Transverse colon (tissue), 4 donors: ENCODE results near the gene NUCKS1. TPM values are rescaled to one million over a fixed set of nuclear protein-coding genes. Genes with fewer than 3 reads are reported as not detected.

Experiments
- DNase-seq: peaks from one replicate; pipeline ENCODE4 v3.0.0-alpha.2; 2019
- H3K27ac ChIP-seq, 4 donors: fragments of 200-600 bp; sonication (generic); 2 replicates each; pipeline ENCODE4 v1.5.1; 2016 to 2018; ENCODE audit warnings: inconsistent platforms in 4 of 4
- H3K27me3 ChIP-seq: fragments of 200-600 bp; sonication (generic); 2 replicates; pipeline ENCODE4 v1.5.1; 2017; ENCODE audit warnings: inconsistent platforms
- H3K36me3 ChIP-seq, 4 donors: fragments of 200-600 bp; sonication (generic); 2 replicates each; pipeline ENCODE4 v1.5.1; 2017 to 2019; ENCODE audit warnings: inconsistent platforms in 4 of 4
- H3K4me1 ChIP-seq, 4 donors: fragments of 200-600 bp; sonication (generic); 2 replicates each; pipeline ENCODE4 v1.5.1; 2017 to 2020; ENCODE audit warnings: inconsistent platforms in 4 of 4
- H3K4me3 ChIP-seq, 4 donors: fragments of 200-600 bp; sonication (generic); 1 replicate in 1 of 4; 2 replicates in 3 of 4; pipeline versions ENCODE4 v1.5.1 to v1.6.1; 2017 to 2019; ENCODE audit warnings: inconsistent platforms in 4 of 4
- H3K9me3 ChIP-seq, 2 donors: fragments of 200-600 bp; sonication (generic); 2 replicates each; pipeline ENCODE4 v1.5.1; 2017 to 2019; ENCODE audit warnings: inconsistent platforms in 2 of 2
- EP300 ChIP-seq: sonication (generic); formaldehyde crosslinking; IDR thresholded peaks from one replicate; pipeline ENCODE4 v1.6.1; 2017; ENCODE audit warnings: antibody characterized with exemption, low read depth
- POLR2A ChIP-seq: fragments of 450-650 bp; IDR thresholded peaks from one replicate; pipeline ENCODE4 v1.6.1; 2016; ENCODE audit warnings: antibody characterized with exemption, mild to moderate bottlenecking, moderate library complexity
- POLR2AphosphoS5 ChIP-seq, 3 donors: sonication (generic); formaldehyde crosslinking; IDR thresholded peaks; one replicate each; pipeline ENCODE4 v1.6.1; 2016; ENCODE audit warnings: antibody characterized with exemption in 3 of 3
- WGBS, 2 donors: methylation state at CpG; one replicate each; pipeline ENCODE4 v1.1.5; 2018; ENCODE audit warnings: low coverage in 1 of 2; 5-methylcytosine and 5-hydroxymethylcytosine counted together
- in situ Hi-C, 4 donors: fragments of 200-750 bp; cut with MboI; loops; one replicate each; pipeline versions ENCODE4 v1.15.0 to v1.15.1; 2017; ENCODE audit warnings: low sequenced_read_pairs in 3 of 4, low pct_ligation_motif_present in 1 of 4, low pct_unique_long_range_greater_than_20kb in 1 of 4
- intact Hi-C: fragments of 100-400 bp; cut with DNase I; formaldehyde crosslinking; loops from one replicate; pipeline ENCODE4 v1.15.1; 2023; ENCODE audit warnings: low total_unique reads
- total RNA-seq, 4 donors: library from RNA; depleted of rRNA; stranded (reverse); fragments of >200 nt; gene quantifications; one replicate each; pipeline ENCODE4 v1.1.0, GENCODE V29; 2016
- TF ChIP-seq, protein P1 (sequence below), 5 experiments: fragments of 200-600 bp in 3 of 5; fragments of 450-650 bp in 2 of 5; sonication (generic) in 3 of 5; IDR thresholded peaks; 1 replicate in 2 of 5; 2 replicates in 3 of 5; pipeline ENCODE4 v1.5.1; 2016 to 2017; ENCODE audit warnings: antibody characterized with exemption in 5 of 5, inconsistent platforms in 3 of 5, mild to moderate bottlenecking in 2 of 5, moderate library complexity in 1 of 5

The NUCKS1 gene
- total RNA-seq, 4 donors from 2014 or later: 21.7 to 45.7 (median 35.1) TPM

- intact Hi-C loops: no loop called here
- WGBS, 2 donors: 74% methylated on average over 3 of the region's 3 CpGs; no CpG with 5 or more reads in 1 of the 2 donors
- no peaks in the 10 kb centered on the region for H3K9me3 ChIP-seq
Observed at GRCh38 chr1:205681364-205681763, 68.6 kb downstream of the NUCKS1 start.

GRCh38 chr1:205680073-205680851, 69.7 kb downstream of the NUCKS1 start, which contains the start of gene SLC45A3:
Gene SLC45A3 (minus strand): TSS chr1:205680509. CDS start chr1:205664656, 15,853 bp downstream.
- in situ Hi-C loops (no loop called here), intact Hi-C loops (no loop called here)
- H3K27ac ChIP-seq: peak within 1 kb of the TSS; percentile 67 to 87 (median 83)

More at GRCh38 chr1:205681364-205681763, 68.6 kb downstream of the NUCKS1 start:
- no peak for DNase-seq
- no peaks in the 10 kb centered on the region for H3K27me3 ChIP-seq
- no peak overlapping the region for H3K27ac ChIP-seq
- H3K36me3 ChIP-seq: no peaks in the 10 kb centered on the region
- in situ Hi-C loops: no loop called here
- H3K4me1 ChIP-seq: peaks cover 0 to 38% (median 26%) of the 10 kb centered on the region in 4 donors
- TF ChIP-seq POLR2A (no peak), EP300 (no peak), POLR2AphosphoS5 (IDR thresholded peaks at IDR 0.05) (no peak)
- TF ChIP-seq, protein P1, sequence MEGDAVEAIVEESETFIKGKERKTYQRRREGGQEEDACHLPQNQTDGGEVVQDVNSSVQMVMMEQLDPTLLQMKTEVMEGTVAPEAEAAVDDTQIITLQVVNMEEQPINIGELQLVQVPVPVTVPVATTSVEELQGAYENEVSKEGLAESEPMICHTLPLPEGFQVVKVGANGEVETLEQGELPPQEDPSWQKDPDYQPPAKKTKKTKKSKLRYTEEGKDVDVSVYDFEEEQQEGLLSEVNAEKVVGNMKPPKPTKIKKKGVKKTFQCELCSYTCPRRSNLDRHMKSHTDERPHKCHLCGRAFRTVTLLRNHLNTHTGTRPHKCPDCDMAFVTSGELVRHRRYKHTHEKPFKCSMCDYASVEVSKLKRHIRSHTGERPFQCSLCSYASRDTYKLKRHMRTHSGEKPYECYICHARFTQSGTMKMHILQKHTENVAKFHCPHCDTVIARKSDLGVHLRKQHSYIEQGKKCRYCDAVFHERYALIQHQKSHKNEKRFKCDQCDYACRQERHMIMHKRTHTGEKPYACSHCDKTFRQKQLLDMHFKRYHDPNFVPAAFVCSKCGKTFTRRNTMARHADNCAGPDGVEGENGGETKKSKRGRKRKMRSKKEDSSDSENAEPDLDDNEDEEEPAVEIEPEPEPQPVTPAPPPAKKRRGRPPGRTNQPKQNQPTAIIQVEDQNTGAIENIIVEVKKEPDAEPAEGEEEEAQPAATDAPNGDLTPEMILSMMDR (IDR thresholded peaks at IDR 0.05): no peak
- no peak overlapping the region for H3K4me3 ChIP-seq

DNA sequence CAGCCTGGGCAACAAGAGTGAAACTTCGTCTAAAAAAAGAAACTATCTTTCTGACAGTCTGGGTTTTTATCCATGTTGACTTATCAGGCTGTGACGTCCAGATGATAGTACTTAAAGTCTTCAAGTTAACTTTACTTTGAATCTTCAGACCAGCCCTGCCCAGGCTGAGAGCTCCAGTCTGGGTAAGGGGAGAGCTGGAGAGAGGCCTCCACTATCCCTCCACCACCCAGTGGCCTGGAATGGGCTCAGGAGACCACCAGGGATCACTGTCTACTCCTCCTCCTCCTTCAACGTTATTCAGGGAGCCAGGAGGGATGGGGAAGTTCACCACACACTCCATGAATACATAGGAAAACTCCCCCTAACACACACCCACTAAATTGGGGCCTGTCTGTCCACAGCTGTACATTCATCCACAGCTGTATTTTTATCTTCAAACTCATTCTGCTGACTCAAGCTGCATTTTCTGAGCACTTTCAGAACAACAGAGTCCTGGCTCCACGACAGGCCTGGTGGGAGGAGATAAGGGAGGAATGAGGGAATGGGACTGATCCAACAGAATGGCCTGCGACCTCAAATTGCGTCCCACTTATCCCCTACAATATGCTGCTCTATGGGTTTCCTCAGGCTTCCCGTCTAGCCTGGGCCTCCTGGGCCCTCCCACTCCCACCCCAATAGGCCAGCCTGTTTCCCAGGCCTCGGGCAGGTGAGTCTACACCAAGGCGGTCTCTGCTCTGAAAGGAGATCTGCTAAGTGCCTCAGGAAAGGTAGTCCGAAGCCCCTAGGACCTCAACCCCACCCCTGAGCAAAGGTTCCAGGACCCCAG, 71.5 kb downstream of the NUCKS1 start:
- no peak for DNase-seq
- in situ Hi-C loops: no loop called here

More at GRCh38 chr1:205680073-205680851, 69.7 kb downstream of the NUCKS1 start, which contains the start of gene SLC45A3:
- peak; percentile 60 for DNase-seq
- TF ChIP-seq EP300 (no peak), POLR2AphosphoS5 (IDR thresholded peaks at IDR 0.05) (peak in 1 of 3 donors; percentile 17)
- H3K4me3 ChIP-seq: peak within 1 kb of the TSS; percentile 68 to 86 (median 73)
- no peaks in the 10 kb centered on the region for H3K36me3 ChIP-seq
- 1% methylated on average over 48 of the region's 86 CpGs; no CpG with 5 or more reads in 1 of the 2 donors for WGBS, 2 donors
- peaks cover 0 to 49% (median 34%) of the 10 kb centered on the region in 4 donors for H3K4me1 ChIP-seq
- no peaks in the 10 kb centered on the region for H3K9me3 ChIP-seq
- no peaks in the 10 kb centered on the region for H3K27me3 ChIP-seq

DNA sequence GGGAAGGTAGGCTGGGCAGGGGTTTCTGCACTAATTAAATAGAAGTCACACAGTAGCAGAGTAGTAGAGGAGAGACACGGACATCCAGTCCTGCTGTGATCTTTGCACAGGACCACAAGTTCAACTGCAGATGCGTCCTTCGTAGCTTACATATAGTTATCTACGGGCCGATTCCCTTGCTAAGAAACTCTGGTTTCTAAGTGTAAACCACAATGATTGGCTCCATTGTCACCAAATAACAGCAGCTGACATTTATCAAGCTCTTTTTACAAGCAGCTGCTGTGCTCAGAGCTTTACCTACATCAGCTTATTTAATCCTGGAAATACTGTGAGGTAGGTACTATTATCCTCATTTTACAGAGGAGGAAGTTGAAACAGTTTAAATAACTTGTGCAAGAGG, 72.8 kb downstream of the NUCKS1 start:
- H3K4me1 ChIP-seq: peaks cover 0 to 77% (median 47%) of the 10 kb centered on the region in 4 donors
- intact Hi-C loops: no loop called here

More for the DNA sequence above, 71.5 kb downstream of the NUCKS1 start:
- Histone ChIP-seq H3K4me3 (peak overlapping the region in 3 of 4 donors; percentile 71 to 86 (median 75)), H3K36me3 (no peaks in the 10 kb centered on the region), H3K4me1 (peaks cover 0 to 64% (median 38%) of the 10 kb centered on the region in 4 donors), H3K9me3 (no peaks in the 10 kb centered on the region), H3K27me3 (no peaks in the 10 kb centered on the region), H3K27ac (peak overlapping the region; percentile 67 to 87 (median 83))
- intact Hi-C loops: no loop called here
- TF ChIP-seq POLR2AphosphoS5 (IDR thresholded peaks at IDR 0.05) (no peak), EP300 (no peak), POLR2A (no peak)
- TF ChIP-seq, protein P1 (IDR thresholded peaks at IDR 0.05): no peak
- WGBS, 2 donors: 50 to 68% methylated on average over 1 to 9 of the region's 10 CpGs

More for the DNA sequence above, 72.8 kb downstream of the NUCKS1 start:
- Histone ChIP-seq H3K4me3 (no peak overlapping the region), H3K27ac (peak overlapping the region; percentile 67 to 87 (median 83)), H3K9me3 (no peaks in the 10 kb centered on the region), H3K27me3 (no peaks in the 10 kb centered on the region), H3K36me3 (no peaks in the 10 kb centered on the region)
- in situ Hi-C loops: no loop called here
- no peak for TF ChIP-seq EP300
- TF ChIP-seq, protein P1 (IDR thresholded peaks at IDR 0.05): no peak
- no peak for TF ChIP-seq POLR2A
- DNase-seq: no peak
- WGBS, 2 donors: 0 to 65% methylated on average over 1 to 5 of the region's 5 CpGs
